Activated naive CD4-positive, alpha-beta T cell treated with Interleukin-2 at 50 U/mL for 16 hours (primary cell): ENCODE data around the gene SLC16A11.
A peak's percentile ranks its signal among the peaks of the same experiment; 100 is the strongest.
"Not testable (repeated sequence)": the region's sequence is repeated elsewhere in the genome, so short reads cannot be mapped to it uniquely, and the experiment has no call there.

Source experiments
- DNase-seq: peaks from one replicate; pipeline ENCODE4 v3.0.0-alpha.2; 2020

SLC16A11 gene, protein sequence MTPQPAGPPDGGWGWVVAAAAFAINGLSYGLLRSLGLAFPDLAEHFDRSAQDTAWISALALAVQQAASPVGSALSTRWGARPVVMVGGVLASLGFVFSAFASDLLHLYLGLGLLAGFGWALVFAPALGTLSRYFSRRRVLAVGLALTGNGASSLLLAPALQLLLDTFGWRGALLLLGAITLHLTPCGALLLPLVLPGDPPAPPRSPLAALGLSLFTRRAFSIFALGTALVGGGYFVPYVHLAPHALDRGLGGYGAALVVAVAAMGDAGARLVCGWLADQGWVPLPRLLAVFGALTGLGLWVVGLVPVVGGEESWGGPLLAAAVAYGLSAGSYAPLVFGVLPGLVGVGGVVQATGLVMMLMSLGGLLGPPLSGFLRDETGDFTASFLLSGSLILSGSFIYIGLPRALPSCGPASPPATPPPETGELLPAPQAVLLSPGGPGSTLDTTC

GRCh38 chr17:7043497-7044198 lies at the start of gene SLC16A11:
TSS of gene SLC16A11 (minus strand) at chr17:7044092. CDS start at chr17:7043513, 579 bp downstream.
- DNase-seq: peak; percentile 46

GRCh38 chr17:7091311-7092005 lies 47.6 kb upstream of the SLC16A11 start:
- peak; percentile 25 for DNase-seq

DNA sequence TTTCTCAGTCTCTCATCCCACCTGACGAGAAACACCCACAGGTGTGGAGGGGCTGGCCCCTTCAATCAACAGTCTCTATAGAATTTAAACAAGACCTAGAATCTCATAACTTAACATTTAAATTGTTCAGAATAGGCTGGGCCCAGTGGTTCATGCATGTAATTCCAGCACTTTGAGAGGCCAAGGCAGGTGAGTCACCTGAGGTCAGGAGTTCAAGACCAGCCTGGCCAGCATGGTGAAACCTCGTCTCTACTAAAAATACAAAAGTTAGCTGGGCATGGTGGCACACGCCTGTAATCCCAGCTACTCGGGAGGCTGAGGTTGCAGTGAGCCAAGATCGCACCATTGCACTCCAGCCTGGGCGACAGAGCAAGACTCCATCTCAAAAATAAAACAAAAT lies 45.7 kb upstream of the SLC16A11 start:
- not testable (repeated sequence) for DNase-seq

- not testable (repeated sequence) for DNase-seq
These were observed 44.5 kb upstream of the SLC16A11 start for GRCh38 chr17:7088442-7088841.

GRCh38 chr17:7084088-7084487 lies 40.2 kb upstream of the SLC16A11 start:
- no peak for DNase-seq

DNA sequence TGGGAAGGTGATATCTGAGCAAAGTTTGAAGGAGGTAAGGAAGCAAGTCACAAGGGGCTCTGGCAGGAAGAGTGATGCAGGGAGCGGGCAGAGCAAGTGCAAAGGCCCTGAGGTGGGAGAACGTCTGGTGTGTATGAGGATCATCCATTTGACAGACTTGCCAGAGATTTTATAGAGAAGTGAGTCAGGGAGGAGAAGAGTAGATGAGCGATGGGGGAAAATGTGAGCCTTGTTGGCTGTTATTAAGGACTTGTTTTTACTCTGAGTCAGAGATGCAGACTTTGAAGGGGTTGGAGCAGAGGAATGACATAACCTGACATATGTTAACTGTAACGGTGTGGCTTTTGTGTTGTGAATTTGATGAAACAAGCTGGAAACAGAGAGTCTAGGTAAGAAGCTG lies 39.7 kb upstream of the SLC16A11 start:
- DNase-seq: no peak

DNA sequence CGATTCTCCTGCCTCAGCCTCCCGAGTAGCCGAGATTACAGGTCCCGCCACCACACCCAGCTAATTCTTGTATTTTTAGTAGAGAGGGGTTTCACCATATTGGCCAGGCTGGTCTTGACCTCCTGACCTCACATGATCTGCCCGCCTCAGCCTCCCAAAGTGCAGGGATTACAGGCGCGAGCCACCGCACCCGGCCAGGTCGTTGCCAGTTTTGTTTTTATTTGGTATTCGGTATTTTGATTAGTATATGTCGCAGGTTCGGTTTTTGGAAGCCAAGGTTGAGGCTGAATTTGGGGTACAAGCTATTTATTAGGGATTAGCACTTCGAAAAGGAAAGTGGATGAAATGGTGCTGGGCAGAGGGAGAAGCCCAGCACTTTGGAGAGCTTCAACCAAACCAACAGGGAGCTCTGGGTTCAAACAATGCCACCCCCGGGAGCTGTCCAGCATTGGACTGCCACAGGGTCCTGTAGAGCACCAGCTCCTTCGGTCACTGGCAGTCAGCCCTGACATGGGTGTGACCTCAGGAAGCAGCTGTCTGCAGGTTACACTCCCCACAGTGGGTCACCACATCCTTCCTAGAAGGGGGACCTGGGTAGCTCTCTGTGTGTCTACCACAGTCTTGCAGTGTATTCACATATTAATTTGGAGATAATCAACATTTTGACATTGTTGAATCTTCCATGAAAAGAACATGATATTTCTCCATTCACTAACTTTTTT lies 37.6 kb upstream of the SLC16A11 start:
- peak; percentile 9 for DNase-seq

DNA sequence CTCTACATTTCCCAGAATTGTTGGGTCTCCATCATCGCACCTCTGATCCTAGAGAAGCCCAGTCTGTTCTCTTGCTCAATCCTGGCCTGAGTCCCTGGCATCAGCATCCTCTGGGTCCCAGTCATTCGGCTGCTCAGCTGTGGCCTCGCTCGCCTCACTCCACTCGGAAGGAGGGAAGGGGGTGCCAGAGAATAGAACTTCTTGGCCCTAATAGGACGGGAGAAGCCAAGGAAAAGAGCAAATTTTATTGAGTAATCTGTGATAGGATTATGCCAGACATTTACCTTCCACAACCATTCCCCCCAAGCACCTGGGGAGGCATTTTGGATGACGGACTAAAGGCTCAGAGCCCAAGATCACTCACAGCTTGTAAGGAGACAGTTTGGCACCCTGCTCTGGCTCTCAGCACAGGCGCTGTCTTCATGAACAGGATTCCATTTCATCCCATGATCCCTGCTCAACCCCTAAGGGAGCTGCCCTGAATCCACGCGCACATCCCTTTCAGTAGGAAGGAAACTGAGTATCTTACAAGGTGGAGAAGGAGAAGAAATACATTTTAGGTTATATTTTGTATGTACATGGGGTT lies 36.7 kb upstream of the SLC16A11 start:
- DNase-seq: no peak

DNA sequence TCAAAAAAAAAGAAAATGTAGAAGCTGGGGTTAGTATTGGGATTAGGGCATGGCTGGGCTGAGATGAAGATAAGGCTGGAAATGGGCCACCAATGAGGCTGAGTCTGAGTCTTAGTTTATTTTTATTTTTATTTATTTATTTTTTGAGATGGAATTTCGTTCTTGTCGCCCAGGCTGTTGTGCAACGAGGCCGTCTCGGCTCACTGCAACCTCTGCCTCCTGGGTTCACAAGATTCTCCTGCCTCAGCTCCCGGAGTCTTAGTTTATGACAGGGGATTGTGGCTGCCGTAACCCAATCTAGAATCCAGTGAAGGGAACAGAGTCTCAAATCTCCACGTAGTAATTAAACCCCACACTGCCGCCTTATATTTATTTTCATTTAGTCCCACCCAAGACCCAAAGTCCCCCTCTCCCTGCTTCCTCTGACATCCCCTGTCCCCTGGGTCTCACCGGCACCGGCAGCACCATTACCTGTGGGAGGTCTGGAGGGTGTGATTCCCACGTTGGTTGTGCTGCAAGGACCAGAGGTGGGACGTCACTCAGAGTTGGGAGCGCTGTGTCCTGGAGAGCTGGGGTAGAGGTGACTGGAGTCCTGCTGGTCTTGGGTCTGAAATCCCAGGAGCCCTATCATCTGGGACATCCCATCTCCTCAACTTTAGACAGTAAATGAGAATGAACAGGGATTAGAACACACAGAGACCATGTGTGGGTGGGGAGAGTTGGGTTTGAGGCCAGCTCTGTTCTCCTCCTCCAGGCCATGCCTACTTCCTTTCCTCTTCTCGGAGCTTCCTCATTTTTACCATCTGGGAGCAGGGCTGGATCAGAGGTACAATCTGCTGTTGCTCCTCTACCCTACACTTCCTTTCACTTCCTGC lies 35.9 kb upstream of the SLC16A11 start, which contains the start of gene CLEC10A:
TSS of gene CLEC10A (minus strand) at position 671 of the 875 bp plus-strand sequence. CDS start 1,439 bp downstream, outside the sequence.
- DNase-seq: no peak

GRCh38 chr17:7078711-7079110 lies 34.8 kb upstream of the SLC16A11 start:
- no peak for DNase-seq

- DNase-seq: no peak
These were observed 34.1 kb upstream of the SLC16A11 start for GRCh38 chr17:7077911-7078546.

DNA sequence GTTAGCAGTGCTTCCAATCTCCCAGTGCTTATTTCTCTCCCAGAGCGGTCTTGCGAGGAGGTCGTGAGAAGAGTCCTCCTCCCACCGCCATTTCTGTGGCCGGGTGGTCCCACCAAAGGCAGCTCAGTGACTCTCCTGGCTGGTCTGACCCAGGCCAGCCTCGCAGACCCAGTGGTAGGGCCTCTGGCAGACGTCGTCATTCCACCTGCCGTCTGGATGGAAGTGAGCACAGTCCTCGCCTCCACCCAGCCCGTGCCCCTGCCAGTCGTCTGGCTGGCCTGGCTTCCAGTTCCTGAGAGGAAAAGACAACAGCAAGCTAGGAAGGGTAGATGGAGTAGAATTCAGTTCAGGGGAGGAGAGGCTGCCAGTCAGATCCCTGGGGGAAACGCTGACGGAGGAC lies 31.0 kb upstream of the SLC16A11 start:
- DNase-seq: no peak

DNA sequence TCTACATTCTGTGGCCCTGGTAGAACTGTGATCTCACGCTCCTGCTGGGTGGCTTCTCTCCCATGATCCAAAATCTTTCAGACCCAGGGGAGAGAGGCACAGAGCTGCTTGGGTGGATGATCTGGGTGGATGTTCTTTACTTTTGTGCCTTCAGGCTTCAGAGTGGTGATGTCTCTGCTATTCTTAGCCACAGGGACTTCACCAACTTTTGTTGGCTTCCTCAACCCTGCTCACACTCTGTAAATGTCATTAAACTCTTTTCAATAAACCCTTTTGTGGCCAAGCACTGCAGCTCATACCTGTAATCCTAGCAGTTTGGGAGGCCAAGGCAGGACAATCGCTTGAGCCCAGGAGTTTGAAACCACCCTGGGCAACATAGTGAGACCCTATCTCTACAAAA lies 28.5 kb upstream of the SLC16A11 start:
- no peak for DNase-seq

DNA sequence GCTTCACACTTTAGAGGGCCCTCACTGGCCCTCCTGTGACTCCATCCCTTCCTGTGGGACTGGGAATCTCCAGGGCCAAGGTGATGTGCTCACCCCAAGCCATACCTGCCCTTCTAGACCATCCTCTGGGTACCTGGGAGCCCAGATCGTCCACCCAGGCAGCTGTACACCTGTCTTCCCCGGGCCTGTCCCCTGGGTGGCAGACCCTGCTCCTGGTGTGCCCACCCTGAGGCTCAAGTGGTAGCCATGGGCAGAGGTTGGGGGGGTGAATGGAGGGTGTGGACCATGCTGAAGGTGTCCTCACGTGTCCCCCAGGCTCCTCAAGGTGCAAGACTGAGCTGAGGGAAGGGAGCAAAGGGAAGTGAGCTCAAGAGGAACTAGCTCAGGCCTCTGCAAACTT lies 26.8 kb upstream of the SLC16A11 start:
- DNase-seq: no peak

DNA sequence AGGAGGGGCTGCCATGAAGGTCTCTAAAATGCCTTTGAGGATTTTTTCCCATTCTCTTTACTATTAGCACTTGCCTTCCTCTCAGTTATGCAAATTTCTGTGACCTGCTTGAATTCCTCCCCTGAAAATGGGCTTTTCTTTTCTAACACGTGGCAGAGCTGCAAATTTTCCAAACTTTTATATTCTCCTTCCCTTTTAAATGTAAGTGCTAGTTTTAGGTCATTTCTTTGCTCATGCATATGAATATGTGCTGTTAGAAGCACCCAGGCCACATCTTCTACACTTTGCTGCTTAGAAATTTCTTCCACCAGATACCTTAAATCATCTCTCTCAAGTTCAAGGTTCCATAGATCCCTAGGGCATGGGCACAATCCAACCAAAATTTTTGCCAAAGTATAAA lies 24.4 kb upstream of the SLC16A11 start:
- no peak for DNase-seq

GRCh38 chr17:7067198-7067597 lies 23.3 kb upstream of the SLC16A11 start:
- DNase-seq: no peak

DNA sequence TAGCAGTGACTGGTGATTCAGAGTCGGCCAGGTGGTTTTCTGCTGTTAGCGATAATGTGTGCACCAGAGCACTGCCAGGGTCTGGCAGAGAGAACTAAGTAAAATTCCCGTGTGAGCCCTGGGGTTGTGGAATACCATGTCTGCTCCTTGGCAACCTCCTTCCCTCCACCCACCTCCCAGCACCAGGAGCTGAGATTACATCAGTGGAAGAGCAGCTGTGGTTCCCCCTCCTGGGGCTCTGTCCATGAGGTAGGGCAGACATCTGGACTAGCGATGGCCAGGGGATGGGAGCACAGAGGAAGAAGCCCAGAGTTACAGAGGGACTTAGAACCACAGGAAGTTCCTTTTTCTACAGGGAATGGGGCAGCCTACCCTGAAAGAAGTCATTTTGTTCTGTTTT lies 20.4 kb upstream of the SLC16A11 start:
- no peak for DNase-seq

GRCh38 chr17:7063518-7064094 lies 19.7 kb upstream of the SLC16A11 start:
- no peak for DNase-seq

DNA sequence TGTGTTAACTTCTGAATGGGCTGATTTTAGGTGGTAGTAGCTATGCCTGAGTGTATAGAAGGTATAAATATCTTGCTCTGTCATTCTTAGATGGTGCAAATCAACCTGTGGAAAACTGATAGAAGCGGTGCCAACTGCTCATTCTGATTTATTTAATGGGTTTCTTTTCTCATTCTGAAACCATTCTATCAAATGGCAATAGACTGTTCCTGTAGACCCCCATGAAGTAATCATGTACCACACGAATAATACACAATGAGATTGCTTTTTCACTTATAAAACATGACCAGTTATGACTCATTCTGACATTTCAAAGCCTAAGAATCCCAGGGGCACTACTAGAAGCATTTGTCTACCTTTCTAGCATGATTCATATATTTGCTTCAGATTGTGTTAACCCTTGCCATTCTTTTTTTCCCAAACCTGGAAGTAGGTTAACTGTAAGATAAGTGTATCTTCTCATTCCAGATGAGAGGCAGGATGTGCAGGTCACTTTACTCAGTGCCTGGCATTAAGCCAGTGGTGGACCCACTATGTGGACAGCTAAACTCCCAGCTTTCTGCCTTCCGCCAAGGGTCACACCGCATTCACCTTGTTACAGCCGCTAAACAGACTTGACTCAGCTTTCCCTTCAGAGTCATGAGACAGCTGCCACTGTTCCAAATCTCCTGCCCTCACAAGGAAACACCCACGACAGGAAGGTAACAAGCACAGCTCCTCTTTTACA lies 16.4 kb upstream of the SLC16A11 start:
- peak; percentile 49 for DNase-seq
